ENCODE results near the gene MEIKIN. TPM values are rescaled to one million over a fixed set of nuclear protein-coding genes. Genes with fewer than 3 reads are reported as not detected.

The MEIKIN gene
- polyA plus RNA-seq, 1 donor (not counting 4 experiments of a cell fraction or from before 2014, with no cell fraction given) = not detected

DNA sequence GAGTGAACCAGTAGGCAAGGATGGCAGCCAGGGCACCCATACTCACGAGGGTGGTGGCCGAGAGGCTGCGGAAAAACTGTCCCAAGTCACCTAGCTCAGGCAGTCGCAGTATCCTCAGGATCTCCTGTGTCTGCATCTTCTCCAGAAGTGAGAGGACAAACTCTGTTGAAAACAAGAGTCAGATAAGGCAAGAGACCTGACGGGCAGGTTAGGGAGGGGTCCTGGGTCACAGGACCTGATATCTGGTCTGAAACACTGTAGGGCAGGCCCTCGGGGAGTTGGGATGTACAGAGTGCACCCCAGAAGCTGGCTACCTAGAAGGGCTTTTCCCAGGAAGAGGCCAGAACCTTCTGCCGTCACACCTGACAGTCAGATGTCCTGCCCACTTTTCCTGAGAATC lies 48.6 kb upstream of the MEIKIN start:
- Histone ChIP-seq H3K36me3 (ENCODE audit: control insufficient read depth in 2 of 2, extremely low read depth in 1 of 2, insufficient read depth in 2 of 2, low read length in 2 of 2) (no peaks in the 10 kb centered on the region), H3K9ac (ENCODE audit: control insufficient read depth, extremely low read depth, insufficient read depth, low read length) (no peak overlapping the region), H3K4me2 (ENCODE audit: control insufficient read depth, extremely low read depth, insufficient read depth, low read depth, low read length) (no peak overlapping the region), H3K9me1 (ENCODE audit: control insufficient read depth, extremely low read depth, insufficient read depth, low read length) (no peaks in the 10 kb centered on the region), H3K79me2 (ENCODE audit: control insufficient read depth, insufficient read depth, low read length) (no peaks in the 10 kb centered on the region), H3K27me3 (ENCODE audit: control insufficient read depth, extremely low read depth, insufficient read depth, low read length) (peaks cover 13% of the 10 kb centered on the region), H3K4me1 (ENCODE audit: control insufficient read depth, extremely low read depth, insufficient read depth, low read length) (no peaks in the 10 kb centered on the region), H3K4me3 (ENCODE audit: control insufficient read depth in 2 of 3, extremely low read depth in 1 of 3, insufficient read depth in 2 of 3, low read depth in 1 of 3, low read length in 3 of 3) (no peak overlapping the region), H4K20me1 (ENCODE audit: control insufficient read depth, extremely low read depth, insufficient read depth, low read length) (no peaks in the 10 kb centered on the region), H3K27ac (ENCODE audit: control insufficient read depth, insufficient read depth, low read length) (no peak overlapping the region), H3K9me3 (ENCODE audit: control insufficient read depth, low read depth, low read length) (no peaks in the 10 kb centered on the region), H2AFZ (ENCODE audit: control insufficient read depth, low read length) (no peak overlapping the region)
- TF ChIP-seq, protein P1, sequence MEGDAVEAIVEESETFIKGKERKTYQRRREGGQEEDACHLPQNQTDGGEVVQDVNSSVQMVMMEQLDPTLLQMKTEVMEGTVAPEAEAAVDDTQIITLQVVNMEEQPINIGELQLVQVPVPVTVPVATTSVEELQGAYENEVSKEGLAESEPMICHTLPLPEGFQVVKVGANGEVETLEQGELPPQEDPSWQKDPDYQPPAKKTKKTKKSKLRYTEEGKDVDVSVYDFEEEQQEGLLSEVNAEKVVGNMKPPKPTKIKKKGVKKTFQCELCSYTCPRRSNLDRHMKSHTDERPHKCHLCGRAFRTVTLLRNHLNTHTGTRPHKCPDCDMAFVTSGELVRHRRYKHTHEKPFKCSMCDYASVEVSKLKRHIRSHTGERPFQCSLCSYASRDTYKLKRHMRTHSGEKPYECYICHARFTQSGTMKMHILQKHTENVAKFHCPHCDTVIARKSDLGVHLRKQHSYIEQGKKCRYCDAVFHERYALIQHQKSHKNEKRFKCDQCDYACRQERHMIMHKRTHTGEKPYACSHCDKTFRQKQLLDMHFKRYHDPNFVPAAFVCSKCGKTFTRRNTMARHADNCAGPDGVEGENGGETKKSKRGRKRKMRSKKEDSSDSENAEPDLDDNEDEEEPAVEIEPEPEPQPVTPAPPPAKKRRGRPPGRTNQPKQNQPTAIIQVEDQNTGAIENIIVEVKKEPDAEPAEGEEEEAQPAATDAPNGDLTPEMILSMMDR (optimal IDR thresholded peaks at IDR 0.05 in 1 of 3, IDR thresholded peaks at IDR 0.05 in 1 of 3, conservative IDR thresholded peaks at IDR 0.05 in 1 of 3; ENCODE audit: extremely low read depth in 1 of 3, insufficient read depth in 2 of 3, low read length in 3 of 3) = no peak
- no peak for TF ChIP-seq EZH2 (IDR thresholded peaks at IDR 0.05; ENCODE audit: low read length)
- dilution Hi-C loops (cut with MboI; ENCODE audit: extremely low pct_ligation_motif_present, low sequenced_read_pairs) = no loop called here
- FAIRE-seq (no peak), DNase-seq (ENCODE audit: low read depth, low spot score) (no peak)

DNA sequence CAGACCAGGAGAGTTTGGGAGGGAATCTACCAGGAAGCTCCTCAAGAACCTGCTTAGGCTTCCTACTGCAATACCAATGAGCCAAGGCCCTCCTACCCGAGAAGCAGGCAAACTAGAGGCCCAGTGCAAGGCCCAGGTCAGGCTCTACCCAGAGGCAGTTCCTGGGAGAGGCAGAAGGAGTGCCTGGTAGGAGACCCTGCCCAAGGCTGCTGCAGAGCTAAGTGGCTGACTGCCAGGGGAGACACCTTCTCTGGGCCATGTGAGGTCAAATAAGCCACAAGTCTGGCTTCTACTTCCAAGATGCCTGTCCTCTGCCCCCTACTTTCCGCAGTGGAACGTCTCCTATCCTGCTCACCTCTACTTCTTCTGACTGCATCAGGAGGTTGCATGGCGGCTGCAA lies 48.2 kb upstream of the MEIKIN start:
- H3K36me3 ChIP-seq (ENCODE audit: control insufficient read depth in 2 of 2, extremely low read depth in 1 of 2, insufficient read depth in 2 of 2, low read length in 2 of 2) = no peaks in the 10 kb centered on the region
- no peak for FAIRE-seq

More for the DNA sequence above, 48.2 kb upstream of the MEIKIN start:
- no peaks in the 10 kb centered on the region for H4K20me1 ChIP-seq (ENCODE audit: control insufficient read depth, extremely low read depth, insufficient read depth, low read length)
- dilution Hi-C loops (cut with MboI; ENCODE audit: extremely low pct_ligation_motif_present, low sequenced_read_pairs) = no loop called here
- H3K27me3 ChIP-seq (ENCODE audit: control insufficient read depth, extremely low read depth, insufficient read depth, low read length) = peaks cover 13% of the 10 kb centered on the region
- no peaks in the 10 kb centered on the region for H3K4me1 ChIP-seq (ENCODE audit: control insufficient read depth, extremely low read depth, insufficient read depth, low read length)
- no peaks in the 10 kb centered on the region for H3K9me3 ChIP-seq (ENCODE audit: control insufficient read depth, low read depth, low read length)
- H2AFZ ChIP-seq (ENCODE audit: control insufficient read depth, low read length) = no peak overlapping the region
- no peak overlapping the region for H3K4me2 ChIP-seq (ENCODE audit: control insufficient read depth, extremely low read depth, insufficient read depth, low read depth, low read length)
- no peaks in the 10 kb centered on the region for H3K79me2 ChIP-seq (ENCODE audit: control insufficient read depth, insufficient read depth, low read length)
- no peak for DNase-seq (ENCODE audit: low read depth, low spot score)
- no peak overlapping the region for H3K9ac ChIP-seq (ENCODE audit: control insufficient read depth, extremely low read depth, insufficient read depth, low read length)
- H3K4me3 ChIP-seq (ENCODE audit: control insufficient read depth in 2 of 3, extremely low read depth in 1 of 3, insufficient read depth in 2 of 3, low read depth in 1 of 3, low read length in 3 of 3) = no peak overlapping the region
- H3K27ac ChIP-seq (ENCODE audit: control insufficient read depth, insufficient read depth, low read length) = no peak overlapping the region
- TF ChIP-seq, protein P1 (optimal IDR thresholded peaks at IDR 0.05 in 1 of 3, IDR thresholded peaks at IDR 0.05 in 1 of 3, conservative IDR thresholded peaks at IDR 0.05 in 1 of 3; ENCODE audit: extremely low read depth in 1 of 3, insufficient read depth in 2 of 3, low read length in 3 of 3) = no peak
- TF ChIP-seq EZH2 (IDR thresholded peaks at IDR 0.05; ENCODE audit: low read length) = no peak
- H3K9me1 ChIP-seq (ENCODE audit: control insufficient read depth, extremely low read depth, insufficient read depth, low read length) = no peaks in the 10 kb centered on the region

Measured in keratinocyte (primary cell).